Loucy (cell line): ENCODE data around the gene PRR12.

ENCODE experiments used
- H2AFZ ChIP-seq: fragments of 200-600 bp; sonication (generic); 2 replicates; pipeline ENCODE4 v1.6.0; 2016; ENCODE audit warnings: antibody characterized with exemption, mild to moderate bottlenecking, low read length, moderate library complexity
- H3F3A ChIP-seq: fragments of 200-600 bp; 2 replicates; pipeline ENCODE4 v1.6.0; 2016; ENCODE audit warnings: antibody characterized with exemption, low read depth, mild to moderate bottlenecking
- H3K27me3 ChIP-seq: fragments of 200-600 bp; sonication (generic); 2 replicates; pipeline ENCODE4 v1.6.1; 2014; ENCODE audit warnings: low read length, mild to moderate bottlenecking; ENCODE audit not compliant: insufficient read depth, poor library complexity, severe bottlenecking
- H3K36me3 ChIP-seq: fragments of 200-600 bp; sonication (generic); 2 replicates; pipeline ENCODE4 v1.6.1; 2016; ENCODE audit warnings: low read length; ENCODE audit not compliant: insufficient read depth
- H3K4me1 ChIP-seq: fragments of 200-600 bp; sonication (generic); 2 replicates; pipeline ENCODE4 v1.5.1; 2014; ENCODE audit warnings: low read length, mild to moderate bottlenecking; ENCODE audit not compliant: insufficient read depth, poor library complexity, severe bottlenecking
- H3K4me2 ChIP-seq: fragments of 200-600 bp; sonication (generic); 2 replicates; pipeline ENCODE4 v1.6.0; 2014; ENCODE audit warnings: antibody characterized with exemption, low read length, low read depth, mild to moderate bottlenecking; ENCODE audit not compliant: poor library complexity, severe bottlenecking
- H3K4me3 ChIP-seq: fragments of 200-600 bp; sonication (generic); 2 replicates; pipeline ENCODE4 v1.5.1; 2014; ENCODE audit warnings: low read length, mild to moderate bottlenecking, mixed read lengths; ENCODE audit not compliant: poor library complexity, severe bottlenecking
- H3K79me2 ChIP-seq: fragments of 200-600 bp; sonication (generic); 2 replicates; pipeline ENCODE4 v1.6.1; 2014; ENCODE audit warnings: low read length; ENCODE audit not compliant: insufficient read depth
- H3K9ac ChIP-seq: fragments of 200-600 bp; sonication (generic); 2 replicates; pipeline ENCODE4 v1.6.0; 2014; ENCODE audit warnings: mild to moderate bottlenecking, low read depth, low read length, moderate library complexity; ENCODE audit not compliant: poor library complexity, severe bottlenecking
- H3K9me2 ChIP-seq: fragments of 200-600 bp; sonication (generic); replicated peaks from 2 replicates; pipeline ENCODE4 v1.6.1; 2016; ENCODE audit warnings: low read depth, low read length, mixed read lengths
- H3K9me3 ChIP-seq: fragments of 200-600 bp; sonication (generic); 2 replicates; pipeline ENCODE4 v1.6.1; 2014; ENCODE audit warnings: mild to moderate bottlenecking, antibody characterized with exemption, low read length, low read depth; ENCODE audit not compliant: insufficient read depth
- H4K20me1 ChIP-seq: fragments of 200-600 bp; sonication (generic); 2 replicates; pipeline ENCODE4 v1.6.0; 2014; ENCODE audit warnings: antibody characterized with exemption, low read length, mild to moderate bottlenecking; ENCODE audit not compliant: insufficient read depth, poor library complexity, severe bottlenecking
- CTCF ChIP-seq: fragments of 200-600 bp; sonication (generic); conservative IDR thresholded peaks from 2 replicates; pipeline ENCODE4 v1.5.1; 2014; ENCODE audit warnings: mild to moderate bottlenecking, antibody characterized with exemption, low read length
- EZH2phosphoT487 ChIP-seq: fragments of 200-600 bp; IDR thresholded peaks from 2 replicates; pipeline ENCODE4 v1.6.1; 2018; ENCODE audit warnings: antibody characterized with exemption, mild to moderate bottlenecking, moderate library complexity, borderline replicate concordance

Gene PRR12

GRCh38 chr19:49672131-49672919 lies 81.3 kb downstream of the PRR12 start:
- H3K4me3 ChIP-seq = no peak overlapping the region
- H3K9ac ChIP-seq = no peak overlapping the region

More at GRCh38 chr19:49672131-49672919, 81.3 kb downstream of the PRR12 start:
- peaks cover 2% of the 10 kb centered on the region for H3K27me3 ChIP-seq
- H3K9me3 ChIP-seq = no peaks in the 10 kb centered on the region
- no peaks in the 10 kb centered on the region for H3K9me2 ChIP-seq
- H3F3A ChIP-seq = peaks cover 3% of the 10 kb centered on the region; the same call in 1 of the 2 replicates
- no peak overlapping the region for H3K4me2 ChIP-seq
- peaks cover 7% of the 10 kb centered on the region for H3K4me1 ChIP-seq
- peaks cover 2% of the 10 kb centered on the region for H4K20me1 ChIP-seq
- no peaks in the 10 kb centered on the region; the same call in 1 of the 2 replicates for H3K36me3 ChIP-seq
- H3K79me2 ChIP-seq = peaks cover 2% of the 10 kb centered on the region
- TF ChIP-seq CTCF = peak; percentile 86
- TF ChIP-seq EZH2phosphoT487 = no peak
- H2AFZ ChIP-seq = no peak overlapping the region
